ENCODE results near the gene IGFBP1. TPM values are rescaled to one million over a fixed set of nuclear protein-coding genes. Genes with fewer than 3 reads are reported as not detected.
A peak's percentile ranks its signal among the peaks of the same experiment; 100 is the strongest.

IGFBP1 gene
- total RNA-seq, 2 donors from 2014 or later: not detected

GRCh38 chr7:45898222-45898621 lies 9.9 kb downstream of the IGFBP1 start:
- ATAC-seq: no peak
- Mint-ChIP-seq H3K36me3 (ENCODE audit: low read depth) (peaks cover 8% of the 10 kb centered on the region), H3K4me3 (no peak overlapping the region), H3K27ac (no peak overlapping the region), H3K4me1 (peaks cover 8% of the 10 kb centered on the region), H3K27me3 (peaks cover 46% of the 10 kb centered on the region)
- no peaks in the 10 kb centered on the region for H3K9me3 ChIP-seq (ENCODE audit: control insufficient read depth, low read length, poor library complexity, severe bottlenecking)
- DNase-seq: no peak

DNA sequence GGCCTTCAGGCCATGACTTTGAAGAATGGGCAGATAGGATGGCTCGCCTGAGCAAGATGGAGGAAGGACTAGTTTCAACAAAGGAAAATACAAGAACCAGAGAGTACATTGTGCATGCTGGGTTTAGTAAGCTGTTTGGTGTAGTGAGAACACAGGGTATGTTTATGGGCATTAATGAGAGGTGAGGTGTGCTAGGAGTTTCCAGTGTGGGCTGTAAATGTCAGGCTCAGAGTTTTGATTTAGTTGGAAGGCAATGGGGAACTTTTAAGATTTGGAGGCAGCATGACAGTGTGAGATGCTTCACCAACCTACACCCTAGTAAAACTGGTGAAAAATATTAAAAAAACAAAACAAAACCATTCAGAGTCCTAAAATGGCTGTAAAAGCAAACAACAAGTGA lies 13.3 kb downstream of the IGFBP1 start:
- H3K27ac Mint-ChIP-seq: no peak overlapping the region
- peaks cover 2% of the 10 kb centered on the region for H3K36me3 Mint-ChIP-seq (ENCODE audit: low read depth)
- ATAC-seq: no peak
- no peak overlapping the region for H3K4me3 Mint-ChIP-seq
- no peaks in the 10 kb centered on the region for H3K4me1 Mint-ChIP-seq
- H3K27me3 Mint-ChIP-seq: peaks cover 12% of the 10 kb centered on the region
- H3K9me3 ChIP-seq (ENCODE audit: control insufficient read depth, low read length, poor library complexity, severe bottlenecking): no peaks in the 10 kb centered on the region
- no peak for DNase-seq

DNA sequence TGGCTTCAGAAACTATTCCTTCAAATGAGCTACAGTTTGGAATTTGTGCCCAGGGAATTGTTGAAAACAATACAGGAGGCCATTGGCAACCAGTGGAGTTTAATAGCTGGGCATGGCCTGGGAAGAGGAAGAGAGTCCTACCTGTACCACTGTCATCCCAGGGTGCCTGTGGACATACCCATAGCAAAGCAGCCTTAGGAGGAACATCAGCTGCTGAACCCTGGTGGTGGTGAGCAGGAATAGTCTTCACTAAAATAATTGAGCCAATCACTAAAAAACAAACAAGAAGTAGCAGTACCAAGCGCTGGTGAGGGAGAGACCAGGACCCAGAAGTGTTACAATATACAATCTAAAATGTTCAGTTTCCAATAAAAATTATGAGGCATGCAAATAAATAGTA lies 14.5 kb downstream of the IGFBP1 start:
- H3K27ac Mint-ChIP-seq: no peak overlapping the region
- H3K27me3 Mint-ChIP-seq: peaks cover 9% of the 10 kb centered on the region

GRCh38 chr7:45909561-45909960 lies 21.3 kb downstream of the IGFBP1 start:
- DNase-seq (no peak), ATAC-seq (no peak)
- peaks cover 11% of the 10 kb centered on the region for H3K27me3 Mint-ChIP-seq
- no peaks in the 10 kb centered on the region for H3K4me1 Mint-ChIP-seq
- no peaks in the 10 kb centered on the region for H3K9me3 ChIP-seq (ENCODE audit: control insufficient read depth, low read length, poor library complexity, severe bottlenecking)
- no peaks in the 10 kb centered on the region for H3K36me3 Mint-ChIP-seq (ENCODE audit: low read depth)
- H3K27ac Mint-ChIP-seq: no peak overlapping the region
- H3K4me3 Mint-ChIP-seq: no peak overlapping the region

More for the DNA sequence above, 14.5 kb downstream of the IGFBP1 start:
- DNase-seq: no peak
- Mint-ChIP-seq H3K4me3 (no peak overlapping the region), H3K4me1 (no peaks in the 10 kb centered on the region), H3K36me3 (ENCODE audit: low read depth) (peaks cover 2% of the 10 kb centered on the region)
- no peak for ATAC-seq
- H3K9me3 ChIP-seq (ENCODE audit: control insufficient read depth, low read length, poor library complexity, severe bottlenecking): no peaks in the 10 kb centered on the region

- Mint-ChIP-seq H3K4me3 (no peak overlapping the region), H3K27ac (no peak overlapping the region), H3K27me3 (peaks cover 17% of the 10 kb centered on the region), H3K36me3 (ENCODE audit: low read depth) (no peaks in the 10 kb centered on the region), H3K4me1 (no peaks in the 10 kb centered on the region)
- DNase-seq (no peak), ATAC-seq (no peak)
- H3K9me3 ChIP-seq (ENCODE audit: control insufficient read depth, low read length, poor library complexity, severe bottlenecking): no peaks in the 10 kb centered on the region
Measured at GRCh38 chr7:45910855-45911254, 22.6 kb downstream of the IGFBP1 start.

DNA sequence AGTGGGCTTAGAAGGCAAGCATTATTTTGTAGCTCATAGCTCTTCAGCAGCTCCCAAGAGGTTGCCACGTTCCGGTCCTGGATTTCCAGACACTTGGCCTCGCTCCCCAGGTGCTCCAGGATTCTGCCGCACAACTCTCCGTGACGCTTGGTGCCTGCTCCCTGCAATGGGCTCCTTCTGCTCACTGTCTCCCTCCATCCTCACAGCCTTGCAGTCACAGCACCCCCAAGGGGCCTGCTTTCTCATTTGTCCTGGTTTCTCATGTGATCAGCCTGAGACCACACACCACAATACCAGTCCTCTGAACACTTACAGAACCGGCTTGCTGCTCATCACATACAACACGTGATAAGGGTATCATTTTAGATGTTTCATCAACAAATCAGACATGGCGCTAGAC lies 23.0 kb downstream of the IGFBP1 start:
- no peaks in the 10 kb centered on the region for H3K9me3 ChIP-seq (ENCODE audit: control insufficient read depth, low read length, poor library complexity, severe bottlenecking)
- Mint-ChIP-seq H3K27me3 (peaks cover 21% of the 10 kb centered on the region), H3K4me3 (no peak overlapping the region), H3K36me3 (ENCODE audit: low read depth) (no peaks in the 10 kb centered on the region), H3K4me1 (no peaks in the 10 kb centered on the region), H3K27ac (no peak overlapping the region)
- DNase-seq: no peak
- ATAC-seq: no peak

DNA sequence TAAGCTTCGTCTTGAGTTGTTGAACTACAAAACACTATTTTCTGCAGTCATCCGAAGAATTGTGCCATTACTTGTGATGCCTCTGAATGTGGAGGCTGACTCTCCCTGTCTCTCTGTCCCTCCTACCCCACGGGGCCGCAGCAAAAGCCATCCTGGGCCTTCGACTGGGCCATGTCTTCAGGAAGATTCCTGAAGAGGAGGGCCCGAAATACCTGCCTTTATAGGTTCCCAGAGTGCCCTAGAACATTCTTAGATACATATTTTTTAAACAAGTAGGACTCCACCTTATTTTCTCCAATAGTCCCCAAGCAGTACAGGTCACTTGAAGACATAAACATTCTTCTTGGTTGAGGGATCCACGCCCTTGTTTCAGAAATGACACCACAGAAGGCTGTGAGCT lies 24.7 kb downstream of the IGFBP1 start:
- Mint-ChIP-seq H3K27ac (no peak overlapping the region), H3K27me3 (peaks cover 30% of the 10 kb centered on the region), H3K36me3 (ENCODE audit: low read depth) (no peaks in the 10 kb centered on the region), H3K4me3 (no peak overlapping the region), H3K4me1 (peaks cover 5% of the 10 kb centered on the region)
- no peaks in the 10 kb centered on the region for H3K9me3 ChIP-seq (ENCODE audit: control insufficient read depth, low read length, poor library complexity, severe bottlenecking)
- no peak for ATAC-seq
- no peak for DNase-seq

DNA sequence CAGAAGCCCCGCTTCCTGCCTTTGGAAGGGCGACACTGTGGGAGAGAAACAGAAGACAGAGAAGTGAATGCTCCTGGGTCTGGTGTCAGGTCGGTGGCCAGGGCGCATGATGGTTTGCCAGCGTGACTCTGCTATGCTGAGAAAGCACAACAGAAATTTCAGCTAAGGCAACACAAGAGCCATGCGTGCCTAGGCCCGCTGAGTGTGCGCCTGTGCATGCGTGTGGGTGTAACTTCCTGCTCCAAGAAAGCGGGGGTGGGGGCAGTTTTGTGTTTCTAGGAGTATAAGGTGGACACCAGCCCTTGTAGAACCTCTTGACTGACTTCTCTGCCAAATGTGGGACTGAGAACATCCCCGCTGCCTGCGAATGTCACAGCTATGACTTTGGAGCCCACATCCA lies 26.6 kb downstream of the IGFBP1 start:
- Mint-ChIP-seq H3K4me1 (peaks cover 5% of the 10 kb centered on the region), H3K36me3 (ENCODE audit: low read depth) (no peaks in the 10 kb centered on the region), H3K27ac (no peak overlapping the region), H3K27me3 (peaks cover 38% of the 10 kb centered on the region), H3K4me3 (no peak overlapping the region)
- DNase-seq (no peak), ATAC-seq (no peak)
- no peaks in the 10 kb centered on the region for H3K9me3 ChIP-seq (ENCODE audit: control insufficient read depth, low read length, poor library complexity, severe bottlenecking)

GRCh38 chr7:45915606-45916005 lies 27.3 kb downstream of the IGFBP1 start:
- H3K36me3 Mint-ChIP-seq (ENCODE audit: low read depth): no peaks in the 10 kb centered on the region
- peaks cover 44% of the 10 kb centered on the region for H3K27me3 Mint-ChIP-seq
- peaks cover 9% of the 10 kb centered on the region for H3K4me1 Mint-ChIP-seq
- no peak overlapping the region for H3K4me3 Mint-ChIP-seq
- ATAC-seq (no peak), DNase-seq (no peak)
- no peaks in the 10 kb centered on the region for H3K9me3 ChIP-seq (ENCODE audit: control insufficient read depth, low read length, poor library complexity, severe bottlenecking)
- H3K27ac Mint-ChIP-seq: no peak overlapping the region

DNA sequence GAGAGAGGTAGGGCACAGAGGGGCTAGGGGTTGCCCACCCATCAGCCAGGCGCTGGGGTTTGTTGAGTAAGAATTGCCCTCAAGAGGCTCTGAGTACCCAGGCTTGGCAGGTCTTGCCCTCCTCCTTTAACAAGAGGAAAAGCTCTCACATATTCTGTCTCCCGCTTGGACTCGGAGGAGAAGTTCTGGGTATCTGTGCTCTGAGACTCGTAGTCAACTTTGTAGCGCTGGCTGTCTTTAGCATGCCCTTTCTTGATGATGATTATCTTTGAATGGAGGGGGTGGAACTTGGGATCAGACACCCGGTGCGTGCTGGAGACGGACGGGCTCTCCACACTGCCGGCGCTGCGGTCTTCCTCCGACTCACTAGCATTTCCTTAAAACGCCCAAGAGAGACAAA lies 28.8 kb downstream of the IGFBP1 start:
- ATAC-seq: no peak
- H3K36me3 Mint-ChIP-seq (ENCODE audit: low read depth): no peaks in the 10 kb centered on the region
- no peak overlapping the region for H3K4me3 Mint-ChIP-seq
- DNase-seq: no peak
- peaks cover 10% of the 10 kb centered on the region for H3K4me1 Mint-ChIP-seq
- H3K9me3 ChIP-seq (ENCODE audit: control insufficient read depth, low read length, poor library complexity, severe bottlenecking): no peaks in the 10 kb centered on the region
- no peak overlapping the region for H3K27ac Mint-ChIP-seq
- peaks cover 47% of the 10 kb centered on the region for H3K27me3 Mint-ChIP-seq

GRCh38 chr7:45917658-45918057 lies 29.4 kb downstream of the IGFBP1 start:
- Mint-ChIP-seq H3K4me3 (peak overlapping the region; percentile 33), H3K36me3 (ENCODE audit: low read depth) (no peaks in the 10 kb centered on the region), H3K27ac (no peak overlapping the region), H3K4me1 (peaks cover 16% of the 10 kb centered on the region), H3K27me3 (peaks cover 51% of the 10 kb centered on the region)
- H3K9me3 ChIP-seq (ENCODE audit: control insufficient read depth, low read length, poor library complexity, severe bottlenecking): no peaks in the 10 kb centered on the region
- DNase-seq (peak; percentile 44 to 70 (median 51)), ATAC-seq (peak; percentile 35)

DNA sequence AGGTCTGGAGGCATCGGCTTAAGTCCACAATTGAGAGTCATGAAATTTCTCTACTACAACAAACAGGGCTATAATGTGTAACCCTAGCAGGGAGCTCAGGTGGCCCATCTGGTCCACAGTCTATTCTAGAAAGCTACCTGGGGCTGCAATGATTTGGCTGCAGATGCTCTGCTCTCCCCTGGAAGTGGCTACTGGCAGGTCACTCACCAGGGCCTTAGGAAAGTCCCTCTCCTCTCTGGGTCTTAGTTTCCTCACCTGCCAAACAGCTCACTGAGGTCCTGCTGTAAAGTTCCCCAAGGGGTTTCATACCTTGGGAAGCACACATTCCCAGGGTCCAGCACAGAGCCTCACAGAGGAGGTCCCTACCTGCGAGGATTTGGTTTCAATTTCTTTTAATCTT lies 30.3 kb downstream of the IGFBP1 start:
- no peak overlapping the region for H3K27ac Mint-ChIP-seq
- peaks cover 23% of the 10 kb centered on the region for H3K4me1 Mint-ChIP-seq
- peaks cover 51% of the 10 kb centered on the region for H3K27me3 Mint-ChIP-seq
- ATAC-seq: no peak
- DNase-seq: no peak
- no peaks in the 10 kb centered on the region for H3K9me3 ChIP-seq (ENCODE audit: control insufficient read depth, low read length, poor library complexity, severe bottlenecking)
- no peaks in the 10 kb centered on the region for H3K36me3 Mint-ChIP-seq (ENCODE audit: low read depth)
- H3K4me3 Mint-ChIP-seq: no peak overlapping the region

- ATAC-seq (no peak), DNase-seq (no peak)
- H3K4me3 Mint-ChIP-seq: peak overlapping the region; percentile 87
- peaks cover 23% of the 10 kb centered on the region for H3K4me1 Mint-ChIP-seq
- no peaks in the 10 kb centered on the region for H3K36me3 Mint-ChIP-seq (ENCODE audit: low read depth)
- no peaks in the 10 kb centered on the region for H3K9me3 ChIP-seq (ENCODE audit: control insufficient read depth, low read length, poor library complexity, severe bottlenecking)
- peaks cover 57% of the 10 kb centered on the region for H3K27me3 Mint-ChIP-seq
- no peak overlapping the region for H3K27ac Mint-ChIP-seq
Measured at GRCh38 chr7:45919231-45919784, 31.0 kb downstream of the IGFBP1 start.

- H3K9me3 ChIP-seq (ENCODE audit: control insufficient read depth, low read length, poor library complexity, severe bottlenecking): no peaks in the 10 kb centered on the region
- Mint-ChIP-seq H3K27me3 (peaks cover 55% of the 10 kb centered on the region), H3K27ac (no peak overlapping the region), H3K4me1 (peaks cover 23% of the 10 kb centered on the region), H3K4me3 (peak overlapping the region; percentile 87), H3K36me3 (ENCODE audit: low read depth) (no peaks in the 10 kb centered on the region)
- no peak for DNase-seq
- ATAC-seq: no peak
Measured at GRCh38 chr7:45919993-45920459, 31.7 kb downstream of the IGFBP1 start.
